ENCODE measurements around the gene MGLL.

The MGLL gene

DNA sequence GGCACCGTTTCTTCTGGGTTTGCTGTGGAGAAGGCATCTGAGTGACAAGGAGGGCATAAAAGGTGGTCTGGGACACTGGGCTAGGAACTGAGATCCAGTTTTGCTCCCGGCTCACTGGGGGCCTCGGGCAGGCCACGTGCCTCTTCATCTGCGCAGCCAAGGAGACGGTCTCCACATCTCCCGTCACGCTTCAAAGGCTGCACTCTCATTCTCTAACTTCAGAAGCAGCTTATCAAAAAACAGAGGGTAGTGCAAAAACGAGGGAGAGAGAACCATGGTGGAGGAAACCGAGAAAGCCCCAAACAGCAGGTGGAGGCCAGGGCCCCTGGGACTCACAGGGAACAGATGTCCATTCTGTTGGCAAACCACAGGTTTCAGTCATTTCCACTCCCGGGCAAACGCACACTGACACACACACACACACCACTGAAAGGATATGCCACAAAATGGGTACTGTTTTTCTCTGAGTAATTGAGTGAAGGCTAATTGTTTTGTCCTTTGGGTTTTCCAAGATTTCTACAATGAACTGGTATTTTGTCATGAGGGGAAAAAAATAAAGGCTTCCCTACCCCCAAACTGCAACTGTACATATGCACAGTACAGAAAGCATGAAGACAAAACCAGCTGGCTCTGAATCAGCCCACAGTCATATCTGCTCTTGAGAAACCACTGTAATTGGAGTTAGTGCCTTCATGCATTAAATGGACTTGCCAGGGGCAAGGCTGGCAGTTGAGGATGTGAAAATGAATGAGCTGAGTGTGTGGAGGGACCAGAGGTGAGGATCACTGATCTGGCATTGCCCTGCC lies 71.9 kb downstream of the MGLL start:
- Histone ChIP-seq H3K27ac (no peak overlapping the region), H3K36me3 (ENCODE audit: control insufficient read depth, insufficient read depth, low read length) (no peaks in the 10 kb centered on the region), H2AFZ (no peak overlapping the region), H3K9ac (no peak overlapping the region), H3K9me3 (ENCODE audit: control insufficient read depth, low read length) (no peaks in the 10 kb centered on the region), H3K4me1 (no peaks in the 10 kb centered on the region), H3K4me2 (ENCODE audit: low read length) (no peak overlapping the region), H3K79me2 (no peaks in the 10 kb centered on the region), H3K27me3 (ENCODE audit: control insufficient read depth, insufficient read depth, low read length) (no peaks in the 10 kb centered on the region), H3K4me3 (ENCODE audit: low read depth, low read length) (no peak overlapping the region)
- TF ChIP-seq, protein P1, sequence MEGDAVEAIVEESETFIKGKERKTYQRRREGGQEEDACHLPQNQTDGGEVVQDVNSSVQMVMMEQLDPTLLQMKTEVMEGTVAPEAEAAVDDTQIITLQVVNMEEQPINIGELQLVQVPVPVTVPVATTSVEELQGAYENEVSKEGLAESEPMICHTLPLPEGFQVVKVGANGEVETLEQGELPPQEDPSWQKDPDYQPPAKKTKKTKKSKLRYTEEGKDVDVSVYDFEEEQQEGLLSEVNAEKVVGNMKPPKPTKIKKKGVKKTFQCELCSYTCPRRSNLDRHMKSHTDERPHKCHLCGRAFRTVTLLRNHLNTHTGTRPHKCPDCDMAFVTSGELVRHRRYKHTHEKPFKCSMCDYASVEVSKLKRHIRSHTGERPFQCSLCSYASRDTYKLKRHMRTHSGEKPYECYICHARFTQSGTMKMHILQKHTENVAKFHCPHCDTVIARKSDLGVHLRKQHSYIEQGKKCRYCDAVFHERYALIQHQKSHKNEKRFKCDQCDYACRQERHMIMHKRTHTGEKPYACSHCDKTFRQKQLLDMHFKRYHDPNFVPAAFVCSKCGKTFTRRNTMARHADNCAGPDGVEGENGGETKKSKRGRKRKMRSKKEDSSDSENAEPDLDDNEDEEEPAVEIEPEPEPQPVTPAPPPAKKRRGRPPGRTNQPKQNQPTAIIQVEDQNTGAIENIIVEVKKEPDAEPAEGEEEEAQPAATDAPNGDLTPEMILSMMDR (IDR thresholded peaks at IDR 0.05) = no peak

DNA sequence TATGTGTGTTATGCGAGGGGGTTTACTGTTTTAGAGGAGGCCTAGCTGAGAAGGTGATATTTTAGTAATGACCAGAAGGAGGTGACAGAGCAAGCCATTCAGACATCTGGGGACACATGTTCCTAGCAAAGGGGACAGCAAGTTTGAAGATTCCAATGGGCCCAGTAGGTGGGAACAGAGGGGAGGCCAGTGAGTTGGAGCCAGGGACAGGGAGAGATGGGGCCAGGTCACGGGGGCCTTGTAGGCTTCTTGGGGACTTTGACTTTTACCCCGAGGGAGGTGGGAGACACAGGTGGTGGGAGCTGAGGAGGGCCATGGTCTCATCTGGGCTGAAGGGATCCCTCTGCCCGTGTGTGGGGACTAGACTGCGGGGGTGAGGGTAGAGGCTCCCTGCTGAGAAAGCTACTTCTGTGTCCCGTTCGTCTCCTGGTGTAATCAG lies 72.5 kb downstream of the MGLL start:
- H3K4me1 ChIP-seq = no peaks in the 10 kb centered on the region
- H3K36me3 ChIP-seq (ENCODE audit: control insufficient read depth, insufficient read depth, low read length) = no peaks in the 10 kb centered on the region
- H3K27ac ChIP-seq = no peak overlapping the region
- no peaks in the 10 kb centered on the region for H3K9me3 ChIP-seq (ENCODE audit: control insufficient read depth, low read length)
- no peak overlapping the region for H3K4me3 ChIP-seq (ENCODE audit: low read depth, low read length)
- no peaks in the 10 kb centered on the region for H3K79me2 ChIP-seq
- no peak overlapping the region for H3K9ac ChIP-seq
- H3K27me3 ChIP-seq (ENCODE audit: control insufficient read depth, insufficient read depth, low read length) = no peaks in the 10 kb centered on the region
- no peak overlapping the region for H3K4me2 ChIP-seq (ENCODE audit: low read length)
- H2AFZ ChIP-seq = no peak overlapping the region
- TF ChIP-seq, protein P1 (IDR thresholded peaks at IDR 0.05) = no peak

DNA sequence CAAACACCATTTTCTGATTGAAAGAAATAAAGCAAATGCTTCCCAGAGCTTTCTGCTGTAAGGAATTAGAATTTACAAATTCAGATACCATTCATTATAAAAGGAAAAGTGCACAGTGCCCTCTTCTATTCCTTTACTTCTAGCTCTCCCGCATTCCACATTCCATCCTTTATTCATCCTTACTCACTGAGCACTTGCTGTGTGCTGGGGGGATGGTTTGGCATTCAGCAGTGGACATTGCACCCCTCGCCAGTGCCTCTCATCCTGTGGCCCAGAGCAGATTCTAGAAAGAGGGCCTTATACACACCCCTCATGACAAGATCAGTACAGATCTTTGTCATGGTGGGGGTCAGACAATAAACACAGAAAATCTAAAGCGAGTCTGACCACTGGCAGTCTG lies 73.0 kb downstream of the MGLL start:
- Histone ChIP-seq H3K4me1 (no peaks in the 10 kb centered on the region), H3K27ac (no peak overlapping the region), H3K4me3 (ENCODE audit: low read depth, low read length) (no peak overlapping the region), H3K9me3 (ENCODE audit: control insufficient read depth, low read length) (no peaks in the 10 kb centered on the region), H3K4me2 (ENCODE audit: low read length) (no peak overlapping the region), H3K9ac (no peak overlapping the region), H3K79me2 (no peaks in the 10 kb centered on the region), H3K27me3 (ENCODE audit: control insufficient read depth, insufficient read depth, low read length) (no peaks in the 10 kb centered on the region), H2AFZ (no peak overlapping the region), H3K36me3 (ENCODE audit: control insufficient read depth, insufficient read depth, low read length) (no peaks in the 10 kb centered on the region)
- TF ChIP-seq, protein P1 (IDR thresholded peaks at IDR 0.05) = no peak

DNA sequence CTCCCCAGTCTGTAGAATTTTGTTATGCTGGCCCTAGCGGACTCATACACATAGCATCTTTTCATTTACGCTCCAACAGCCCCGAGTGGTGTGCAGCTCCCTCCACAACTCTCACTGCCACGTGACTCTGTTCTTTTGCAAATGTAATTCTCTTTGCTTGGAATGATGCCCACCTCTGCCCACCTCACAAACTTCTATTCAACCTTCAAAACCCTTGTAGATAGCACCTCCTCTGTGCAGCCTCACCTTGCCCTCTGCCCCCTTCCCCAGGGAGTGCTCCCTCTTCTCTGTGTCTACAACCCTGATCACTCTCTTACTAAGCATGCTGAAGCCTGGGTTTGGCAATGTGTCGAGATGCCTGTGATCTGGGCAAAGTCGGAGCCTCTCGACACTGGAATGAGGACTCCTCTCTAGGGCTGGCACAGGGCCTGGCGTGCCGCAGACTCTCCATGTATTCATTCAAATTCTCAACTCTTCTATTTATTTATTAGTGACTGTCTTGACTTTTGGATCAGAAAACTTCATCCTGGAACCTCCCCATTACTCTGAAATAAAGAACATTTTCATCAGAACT lies 73.5 kb downstream of the MGLL start:
- no peaks in the 10 kb centered on the region for H3K9me3 ChIP-seq (ENCODE audit: control insufficient read depth, low read length)
- no peak overlapping the region for H2AFZ ChIP-seq
- TF ChIP-seq, protein P1 (IDR thresholded peaks at IDR 0.05) = no peak
- no peak overlapping the region for H3K4me2 ChIP-seq (ENCODE audit: low read length)
- no peak overlapping the region for H3K9ac ChIP-seq
- H3K27me3 ChIP-seq (ENCODE audit: control insufficient read depth, insufficient read depth, low read length) = no peaks in the 10 kb centered on the region
- H3K27ac ChIP-seq = no peak overlapping the region
- H3K4me3 ChIP-seq (ENCODE audit: low read depth, low read length) = no peak overlapping the region
- H3K36me3 ChIP-seq (ENCODE audit: control insufficient read depth, insufficient read depth, low read length) = no peaks in the 10 kb centered on the region
- H3K79me2 ChIP-seq = no peaks in the 10 kb centered on the region
- H3K4me1 ChIP-seq = no peaks in the 10 kb centered on the region
